Nephron progenitor cell (in vitro differentiated cells): Measurements from ENCODE around the gene CLVS2.

Experiments
- DNase-seq: peaks from one replicate; pipeline ENCODE4 v3.0.0; 2021
- H3K27ac Mint-ChIP-seq: 2 replicates; pipeline ENCODE4 v1.8.0; 2021; ENCODE audit warnings: mild to moderate bottlenecking, moderate library complexity, mixed read lengths
- H3K27me3 Mint-ChIP-seq: 2 replicates; pipeline ENCODE4 v1.8.0; 2021; ENCODE audit warnings: mild to moderate bottlenecking, low read depth, mixed read lengths; ENCODE audit not compliant: poor library complexity
- H3K36me3 Mint-ChIP-seq: 2 replicates; pipeline ENCODE4 v1.8.0; 2021; ENCODE audit warnings: low read depth, mixed read lengths
- H3K4me1 Mint-ChIP-seq: 2 replicates; pipeline ENCODE4 v1.8.0; 2021; ENCODE audit warnings: mixed read lengths
- H3K4me3 Mint-ChIP-seq: 2 replicates; pipeline ENCODE4 v1.8.0; 2021; ENCODE audit warnings: mild to moderate bottlenecking, moderate library complexity, mixed read lengths
- H3K9me3 Mint-ChIP-seq: 2 replicates; pipeline ENCODE4 v1.8.0; 2021; ENCODE audit warnings: mild to moderate bottlenecking, moderate library complexity, mixed read lengths
- TF ChIP-seq, protein P1 (sequence below): fragments of 200-600 bp; sonication (generic); IDR thresholded peaks from 2 replicates; pipeline ENCODE4 v1.5.0; 2021; ENCODE audit warnings: antibody characterized with exemption

The CLVS2 gene

DNA sequence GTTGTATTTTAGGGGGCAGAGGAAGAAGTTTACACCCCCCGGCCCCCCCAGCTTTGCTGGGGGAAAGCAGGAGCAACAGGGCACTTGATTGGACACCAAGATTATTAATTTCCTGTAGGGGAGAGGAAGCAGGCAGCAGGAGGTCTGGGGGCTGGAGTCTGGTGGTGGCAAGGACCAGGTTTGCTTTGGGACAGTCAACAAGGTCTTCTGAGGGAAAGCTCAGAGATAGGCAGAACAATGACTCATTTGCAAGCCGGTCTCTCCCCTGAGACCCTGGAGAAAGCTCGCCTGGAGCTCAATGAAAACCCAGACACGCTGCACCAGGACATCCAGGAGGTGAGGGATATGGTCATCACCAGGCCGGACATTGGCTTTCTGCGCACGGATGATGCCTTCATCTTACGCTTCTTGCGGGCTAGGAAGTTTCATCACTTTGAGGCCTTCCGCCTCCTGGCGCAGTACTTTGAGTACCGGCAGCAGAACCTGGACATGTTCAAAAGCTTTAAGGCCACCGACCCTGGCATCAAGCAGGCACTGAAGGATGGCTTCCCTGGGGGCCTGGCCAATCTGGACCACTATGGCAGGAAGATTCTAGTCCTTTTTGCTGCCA, 1.6 kb downstream of the CLVS2 start:
- Mint-ChIP-seq H3K36me3 (no peaks in the 10 kb centered on the region), H3K27me3 (peaks cover 69% of the 10 kb centered on the region), H3K9me3 (no peaks in the 10 kb centered on the region), H3K4me1 (peaks cover 12% of the 10 kb centered on the region), H3K4me3 (no peak overlapping the region), H3K27ac (no peak overlapping the region)
- TF ChIP-seq, protein P1, sequence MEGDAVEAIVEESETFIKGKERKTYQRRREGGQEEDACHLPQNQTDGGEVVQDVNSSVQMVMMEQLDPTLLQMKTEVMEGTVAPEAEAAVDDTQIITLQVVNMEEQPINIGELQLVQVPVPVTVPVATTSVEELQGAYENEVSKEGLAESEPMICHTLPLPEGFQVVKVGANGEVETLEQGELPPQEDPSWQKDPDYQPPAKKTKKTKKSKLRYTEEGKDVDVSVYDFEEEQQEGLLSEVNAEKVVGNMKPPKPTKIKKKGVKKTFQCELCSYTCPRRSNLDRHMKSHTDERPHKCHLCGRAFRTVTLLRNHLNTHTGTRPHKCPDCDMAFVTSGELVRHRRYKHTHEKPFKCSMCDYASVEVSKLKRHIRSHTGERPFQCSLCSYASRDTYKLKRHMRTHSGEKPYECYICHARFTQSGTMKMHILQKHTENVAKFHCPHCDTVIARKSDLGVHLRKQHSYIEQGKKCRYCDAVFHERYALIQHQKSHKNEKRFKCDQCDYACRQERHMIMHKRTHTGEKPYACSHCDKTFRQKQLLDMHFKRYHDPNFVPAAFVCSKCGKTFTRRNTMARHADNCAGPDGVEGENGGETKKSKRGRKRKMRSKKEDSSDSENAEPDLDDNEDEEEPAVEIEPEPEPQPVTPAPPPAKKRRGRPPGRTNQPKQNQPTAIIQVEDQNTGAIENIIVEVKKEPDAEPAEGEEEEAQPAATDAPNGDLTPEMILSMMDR, result no peak
- DNase-seq, result no peak

DNA sequence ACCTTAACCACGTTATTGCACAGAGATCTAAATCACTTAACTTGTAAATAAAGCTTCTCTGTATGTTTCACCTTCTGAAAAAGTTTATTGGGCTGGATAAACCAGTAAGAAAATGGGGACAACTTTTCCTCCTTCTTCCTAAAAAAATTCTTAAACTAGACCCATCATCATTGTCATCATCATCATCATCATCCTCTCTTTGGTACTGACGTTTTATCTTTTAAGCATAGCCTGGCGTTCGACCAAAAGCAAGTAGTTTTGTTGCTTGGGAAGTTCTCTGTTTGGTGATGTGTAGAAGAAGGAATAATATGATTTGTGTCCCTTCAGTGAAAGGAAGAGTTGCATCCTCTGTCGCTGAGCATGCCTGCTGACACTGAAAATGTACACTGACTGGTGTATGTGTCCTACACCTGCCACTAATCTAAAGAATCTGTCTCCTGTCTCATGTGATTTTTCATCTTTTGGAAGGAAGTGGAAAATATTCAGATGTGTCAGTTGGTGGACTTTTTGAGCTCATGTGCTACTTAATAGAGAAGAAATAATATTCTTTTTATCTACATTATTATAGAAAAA, 2.5 kb downstream of the CLVS2 start:
- TF ChIP-seq, protein P1, result no peak
- H3K4me1 Mint-ChIP-seq, result peaks cover 12% of the 10 kb centered on the region
- H3K9me3 Mint-ChIP-seq, result no peaks in the 10 kb centered on the region
- peaks cover 62% of the 10 kb centered on the region for H3K27me3 Mint-ChIP-seq
- no peak overlapping the region for H3K4me3 Mint-ChIP-seq
- no peak for DNase-seq
- H3K27ac Mint-ChIP-seq, result no peak overlapping the region
- no peaks in the 10 kb centered on the region for H3K36me3 Mint-ChIP-seq

DNA sequence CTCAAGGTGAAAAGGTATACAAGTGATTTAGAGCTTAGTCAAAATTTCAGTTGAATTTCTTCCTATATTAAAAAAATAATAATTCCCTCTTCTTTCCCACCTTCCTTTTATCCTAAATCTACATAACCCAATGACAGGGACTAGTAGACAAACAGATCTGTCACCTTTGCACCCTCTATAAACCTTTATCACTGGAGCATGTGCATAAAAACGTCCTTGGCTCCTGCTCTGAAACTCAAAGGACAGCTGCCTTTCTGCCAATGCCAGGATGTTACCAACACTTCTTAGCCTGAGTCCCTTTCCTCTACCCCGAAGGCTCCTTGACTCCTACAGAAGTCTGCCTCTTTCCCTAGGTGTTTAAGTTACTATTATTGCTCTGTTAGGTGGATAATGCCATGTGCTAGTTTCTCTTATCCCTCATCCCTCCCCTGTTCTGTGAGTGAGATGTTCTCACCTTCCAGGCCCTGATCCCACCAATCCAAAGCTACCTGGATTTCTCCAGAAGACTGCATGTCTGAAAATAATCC, 4.3 kb downstream of the CLVS2 start:
- Mint-ChIP-seq H3K9me3 (no peaks in the 10 kb centered on the region), H3K4me1 (peaks cover 12% of the 10 kb centered on the region), H3K4me3 (no peak overlapping the region), H3K27ac (no peak overlapping the region), H3K27me3 (peaks cover 45% of the 10 kb centered on the region), H3K36me3 (no peaks in the 10 kb centered on the region)
- TF ChIP-seq, protein P1, result no peak
- DNase-seq, result no peak

DNA sequence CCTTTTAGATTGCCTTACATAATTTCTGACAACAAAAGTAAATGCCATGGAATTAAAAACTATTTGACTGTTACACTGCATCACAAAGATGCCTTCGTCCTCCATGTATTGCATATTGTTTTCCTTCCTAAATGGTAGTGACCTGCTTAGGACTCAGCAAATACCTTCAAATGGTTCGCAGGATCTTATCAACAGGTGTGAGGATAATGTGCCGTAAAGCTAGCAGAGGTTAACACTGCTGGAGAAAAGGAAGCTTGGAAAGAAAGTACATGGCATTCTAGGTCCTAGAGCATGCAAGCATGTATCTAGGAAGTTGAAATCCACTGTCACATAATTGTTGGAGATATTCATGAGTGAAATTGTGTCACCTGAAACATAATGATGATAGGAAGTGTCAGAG, 5.5 kb downstream of the CLVS2 start:
- H3K9me3 Mint-ChIP-seq, result no peaks in the 10 kb centered on the region
- H3K27me3 Mint-ChIP-seq, result peaks cover 34% of the 10 kb centered on the region

DNA sequence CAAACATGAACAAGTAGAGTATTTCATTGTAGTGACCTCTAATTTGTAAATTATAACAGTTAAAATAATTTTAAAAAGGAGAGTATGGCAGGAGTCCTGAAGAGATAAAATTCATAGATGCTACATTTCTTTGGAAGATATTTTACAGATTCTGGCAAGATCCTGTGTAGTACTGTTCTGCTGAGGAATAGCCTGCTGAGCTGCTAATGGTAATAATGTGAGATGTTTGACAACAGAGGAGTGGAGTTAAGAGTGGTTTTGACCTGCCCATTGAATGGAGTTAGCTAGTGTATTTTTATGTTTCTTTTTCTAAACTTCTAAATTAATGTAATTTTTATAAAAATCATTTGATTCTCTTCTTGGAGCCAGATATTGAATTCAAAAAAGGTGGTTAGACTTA, 11.8 kb downstream of the CLVS2 start:
- no peaks in the 10 kb centered on the region for H3K9me3 Mint-ChIP-seq
- no peaks in the 10 kb centered on the region for H3K27me3 Mint-ChIP-seq
- H3K4me3 Mint-ChIP-seq, result no peak overlapping the region
- H3K4me1 Mint-ChIP-seq, result no peaks in the 10 kb centered on the region
- no peaks in the 10 kb centered on the region for H3K36me3 Mint-ChIP-seq
- H3K27ac Mint-ChIP-seq, result no peak overlapping the region
- DNase-seq, result no peak
- TF ChIP-seq, protein P1, result no peak

More for the DNA sequence above, 5.5 kb downstream of the CLVS2 start:
- TF ChIP-seq, protein P1, result no peak
- H3K27ac Mint-ChIP-seq, result no peak overlapping the region
- H3K36me3 Mint-ChIP-seq, result no peaks in the 10 kb centered on the region
- no peak for DNase-seq
- H3K4me3 Mint-ChIP-seq, result no peak overlapping the region
- H3K4me1 Mint-ChIP-seq, result peaks cover 5% of the 10 kb centered on the region

DNA sequence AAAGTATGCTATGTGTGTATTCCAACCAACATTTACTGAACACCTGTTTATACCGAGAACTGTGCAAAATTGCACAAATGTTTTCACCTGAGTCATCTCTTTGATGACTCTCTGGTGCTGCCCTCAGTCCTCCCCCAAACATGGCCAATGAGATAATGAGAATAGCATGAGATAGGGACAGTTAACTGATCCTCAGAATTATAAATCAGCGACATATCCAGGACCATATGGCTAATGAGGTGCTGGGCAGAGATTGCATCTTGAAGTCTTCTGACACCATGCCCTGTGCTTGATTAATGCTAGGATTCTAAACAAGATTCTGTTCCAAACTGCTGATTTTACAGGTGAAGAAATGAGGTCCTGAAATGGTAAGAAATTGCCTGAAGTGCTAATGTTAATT, 13.0 kb downstream of the CLVS2 start:
- Mint-ChIP-seq H3K9me3 (no peaks in the 10 kb centered on the region), H3K4me3 (no peak overlapping the region), H3K4me1 (no peaks in the 10 kb centered on the region), H3K27ac (no peak overlapping the region), H3K36me3 (no peaks in the 10 kb centered on the region), H3K27me3 (no peaks in the 10 kb centered on the region)
- TF ChIP-seq, protein P1, result no peak
- no peak for DNase-seq
